Cerebellar nuclear complex (tissue), 1 donor: ENCODE measurements around the gene SPATC1L.
"Not testable (repeated sequence)": the region's sequence is repeated elsewhere in the genome, so short reads cannot be mapped to it uniquely, and the experiment has no call there.

Experiments
- DNase-seq, 2 experiments: peaks; one replicate each; lab custom pipeline; 2025; lab: John Stamatoyannopoulos, UW

Gene SPATC1L

DNA sequence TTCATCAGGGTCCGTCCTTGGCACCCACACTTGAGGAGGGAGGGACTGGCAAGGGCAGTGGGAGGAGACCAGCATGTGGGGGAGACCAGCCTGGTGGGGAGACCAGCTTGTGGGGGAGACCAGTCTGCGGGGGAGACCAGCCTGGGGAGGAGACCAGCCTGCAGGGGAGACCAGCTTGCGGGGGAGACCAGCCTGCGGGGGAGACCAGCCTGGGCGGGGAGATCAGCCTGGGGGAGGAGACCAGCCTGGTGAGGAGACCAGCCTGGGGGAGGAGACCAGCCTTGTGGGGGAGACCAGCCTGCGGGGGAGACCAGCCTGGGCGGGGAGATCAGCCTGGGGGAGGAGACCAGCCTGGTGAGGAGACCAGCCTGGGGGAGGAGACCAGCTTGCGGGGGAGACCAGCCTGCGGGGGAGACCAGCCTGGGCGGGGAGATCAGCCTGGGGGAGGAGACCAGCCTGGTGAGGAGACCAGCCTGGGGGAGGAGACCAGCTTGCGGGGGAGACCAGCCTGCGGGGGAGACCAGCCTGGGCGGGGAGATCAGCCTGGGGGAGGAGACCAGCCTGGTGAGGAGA, 836 bp downstream of the SPATC1L start:
- not testable (repeated sequence) for DNase-seq

DNA sequence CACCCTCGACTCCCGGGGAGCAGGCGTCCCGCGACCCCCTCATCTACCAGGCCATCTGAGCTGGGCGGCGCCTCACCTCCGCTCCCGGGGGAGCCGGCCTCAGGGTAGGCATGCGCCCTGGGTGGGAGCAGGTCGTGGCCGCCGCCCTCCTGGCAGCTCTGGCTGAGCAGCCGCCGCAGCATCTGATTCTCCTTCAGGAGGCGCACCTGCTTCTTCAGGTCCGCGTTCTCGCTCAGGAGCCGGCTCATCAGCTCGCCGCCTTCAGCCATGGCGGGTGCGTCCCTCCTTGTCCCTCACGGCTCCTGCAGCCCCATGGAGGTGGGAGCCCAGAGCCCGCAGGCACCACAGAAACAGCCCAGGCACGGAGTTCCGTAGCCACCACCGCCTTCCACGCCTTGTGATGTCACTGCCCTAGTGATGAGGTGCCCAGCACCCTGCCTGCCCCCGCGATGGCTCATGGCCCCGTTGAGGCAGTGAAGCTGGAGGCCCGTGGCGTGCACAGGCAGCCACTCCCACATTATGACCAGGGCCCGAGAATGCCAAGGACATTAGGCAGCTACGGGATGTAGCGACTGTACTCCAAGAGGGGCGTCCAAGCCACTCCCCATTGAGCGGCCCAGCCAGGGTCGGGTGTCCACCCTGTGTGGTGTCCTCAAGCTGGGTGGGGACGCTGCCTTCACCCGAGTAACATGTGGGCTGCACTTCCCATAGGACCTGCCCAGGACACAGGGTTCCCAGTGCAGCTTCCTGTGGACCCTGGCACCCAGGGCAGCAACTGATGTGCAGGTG, 1.5 kb downstream of the SPATC1L start:
- no peak for DNase-seq

- no peak for DNase-seq
Observed at GRCh38 chr21:46181953-46182547, 2.2 kb downstream of the SPATC1L start.

DNA sequence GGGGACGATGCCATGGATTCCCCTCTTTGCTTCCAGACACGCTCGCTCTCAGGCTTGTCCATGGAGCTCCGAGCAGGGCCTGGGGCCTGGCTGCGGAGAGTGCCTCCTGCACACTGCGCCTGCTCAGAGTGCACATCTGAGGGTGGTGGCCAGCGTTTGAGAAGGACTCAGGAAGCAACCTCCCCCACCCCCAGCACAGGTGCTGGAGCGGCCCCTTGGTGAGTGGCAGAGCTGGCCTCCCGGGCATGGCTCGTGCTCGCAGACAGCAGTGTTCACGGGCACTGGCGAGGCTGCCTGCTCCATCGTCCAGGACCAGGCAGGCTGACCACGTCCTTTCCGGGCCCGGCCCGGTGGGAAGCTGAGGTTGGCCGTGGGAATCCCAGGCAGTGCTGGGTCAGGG, 2.8 kb downstream of the SPATC1L start:
- no peak for DNase-seq

- DNase-seq = no peak
Observed at GRCh38 chr21:46180778-46181391, 3.4 kb downstream of the SPATC1L start.

GRCh38 chr21:46180079-46180722, 4.1 kb downstream of the SPATC1L start:
- no peak for DNase-seq

GRCh38 chr21:46179708-46180078, 4.6 kb downstream of the SPATC1L start:
- DNase-seq = no peak

GRCh38 chr21:46178961-46179360, 5.3 kb downstream of the SPATC1L start:
- no peak for DNase-seq

- not testable (repeated sequence) for DNase-seq
Observed at GRCh38 chr21:46176443-46177129, 7.7 kb downstream of the SPATC1L start.

- DNase-seq = no peak
Observed at GRCh38 chr21:46173573-46173972, 10.7 kb downstream of the SPATC1L start.

GRCh38 chr21:46172863-46173528, 11.3 kb downstream of the SPATC1L start:
- no peak for DNase-seq

GRCh38 chr21:46171996-46172862, 12.0 kb downstream of the SPATC1L start:
- DNase-seq = no peak

- no peak for DNase-seq
Observed at GRCh38 chr21:46171585-46171984, 12.7 kb downstream of the SPATC1L start.

GRCh38 chr21:46170436-46171193, 13.6 kb downstream of the SPATC1L start:
- not testable (repeated sequence) for DNase-seq

- DNase-seq = no peak
Observed at GRCh38 chr21:46168659-46169386, 15.4 kb downstream of the SPATC1L start.

DNA sequence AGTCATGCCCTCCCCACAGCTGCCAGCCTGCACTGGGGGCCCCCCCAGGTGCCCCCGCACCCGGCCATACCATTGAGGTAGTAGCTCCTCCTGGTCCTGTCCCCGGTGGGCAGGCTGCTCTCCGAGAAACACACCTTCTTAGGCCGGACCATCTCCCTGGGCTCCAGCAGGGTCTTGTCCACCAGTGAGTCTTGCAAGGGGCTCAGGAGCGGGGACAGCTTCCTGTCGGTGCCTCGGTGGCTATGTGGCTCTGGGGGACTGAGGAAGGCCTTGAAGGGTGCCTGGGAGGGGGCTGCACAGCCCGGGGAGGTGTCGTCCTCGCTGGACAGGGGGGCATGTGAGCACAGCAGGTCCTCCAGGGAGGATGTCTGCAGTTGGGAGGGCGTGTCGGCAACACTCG, 16.0 kb downstream of the SPATC1L start:
- no peak for DNase-seq

GRCh38 chr21:46165098-46165497, 19.2 kb downstream of the SPATC1L start:
- DNase-seq = no peak

DNA sequence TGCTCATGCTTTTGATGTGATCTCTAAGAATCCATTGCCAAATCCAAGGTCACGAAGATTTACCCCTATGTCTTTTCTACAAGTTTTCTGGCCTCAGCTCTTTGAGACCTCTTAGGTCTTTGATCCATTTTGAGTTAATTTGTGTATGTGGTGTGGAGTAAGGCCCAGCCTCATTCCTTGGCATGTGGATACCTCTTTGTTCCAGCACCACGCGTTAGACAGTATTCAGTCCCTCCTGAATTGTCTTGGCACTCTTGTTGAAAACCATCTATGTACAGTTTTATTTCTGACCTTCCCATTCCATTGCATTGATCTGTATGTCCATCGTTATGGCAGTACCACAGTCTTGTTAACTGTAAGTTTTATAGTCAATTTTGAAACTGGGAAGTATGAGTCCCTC, 20.9 kb downstream of the SPATC1L start:
- no peak for DNase-seq
